NCI-H1694 treated with DMSO at 0.1 percent for 48 hours (cell line): Measurements from ENCODE around the gene BEX3.
A peak's percentile ranks its signal among the peaks of the same experiment; 100 is the strongest.
"Not testable (repeated sequence)": the region's sequence is repeated elsewhere in the genome, so short reads cannot be mapped to it uniquely, and the experiment has no call there.

ENCODE experiments used
- DNase-seq: peaks from one replicate; lab custom pipeline; 2025; lab: John Stamatoyannopoulos, UW

The BEX3 gene

DNA sequence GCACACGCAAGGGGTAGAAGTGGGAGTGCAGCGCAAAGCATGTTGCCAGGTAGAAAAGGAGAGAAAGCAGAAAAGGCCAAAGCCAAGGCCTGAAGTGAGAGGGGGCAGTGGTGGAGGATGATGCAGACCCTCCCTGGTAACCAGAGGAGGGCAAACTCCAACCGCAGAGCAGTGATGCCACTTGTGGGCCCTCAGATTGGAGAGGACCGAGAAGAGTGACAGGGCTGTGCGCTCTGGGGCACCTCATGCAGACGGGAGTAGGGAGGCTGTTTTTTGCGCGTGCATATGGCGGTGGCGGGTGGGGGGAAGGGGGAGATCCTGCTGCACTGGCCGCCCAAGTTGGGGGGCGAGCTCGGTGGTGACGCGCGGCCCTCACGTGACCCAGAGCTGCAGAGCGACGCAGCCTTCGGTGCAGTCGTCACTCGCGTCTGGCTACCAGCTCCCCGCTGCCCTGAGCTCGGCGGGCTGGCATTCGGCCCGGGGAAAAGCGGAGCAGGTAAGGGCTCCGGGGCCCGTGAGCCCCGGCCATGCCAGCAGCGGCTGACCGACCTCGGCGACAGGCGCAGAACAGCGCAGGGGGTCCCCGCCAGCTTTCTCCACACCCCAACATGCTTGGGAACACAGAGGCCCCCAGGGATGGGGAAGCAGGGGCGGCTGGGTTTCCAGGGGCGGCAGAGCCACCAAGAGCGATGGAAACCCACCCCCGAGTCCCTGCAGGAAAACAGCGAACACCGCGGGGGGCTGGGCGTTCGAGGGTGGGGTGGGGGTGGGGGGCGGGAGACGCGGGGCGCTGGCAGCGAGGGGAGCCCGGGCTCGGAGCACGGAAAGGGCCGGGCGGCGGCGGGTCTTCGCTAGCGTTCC lies at the start of gene BEX3:
TSS of gene BEX3 (plus strand) at position 421 of the 861 bp plus-strand sequence. CDS start 984 bp downstream, outside the sequence.
- DNase-seq: peak; percentile 73

- DNase-seq: no peak
Observed at GRCh38 chrX:103329991-103330390, 46.3 kb upstream of the BEX3 start, which contains the start of gene TCEAL7. Gene TCEAL7, plus strand, starts transcription at chrX:103330239. Its CDS starts 1,165 bp downstream, at chrX:103331404.

GRCh38 chrX:103330681-103331288 lies 45.6 kb upstream of the BEX3 start:
- DNase-seq: no peak

- no peak for DNase-seq
Observed at GRCh38 chrX:103338663-103339062, 37.7 kb upstream of the BEX3 start.

DNA sequence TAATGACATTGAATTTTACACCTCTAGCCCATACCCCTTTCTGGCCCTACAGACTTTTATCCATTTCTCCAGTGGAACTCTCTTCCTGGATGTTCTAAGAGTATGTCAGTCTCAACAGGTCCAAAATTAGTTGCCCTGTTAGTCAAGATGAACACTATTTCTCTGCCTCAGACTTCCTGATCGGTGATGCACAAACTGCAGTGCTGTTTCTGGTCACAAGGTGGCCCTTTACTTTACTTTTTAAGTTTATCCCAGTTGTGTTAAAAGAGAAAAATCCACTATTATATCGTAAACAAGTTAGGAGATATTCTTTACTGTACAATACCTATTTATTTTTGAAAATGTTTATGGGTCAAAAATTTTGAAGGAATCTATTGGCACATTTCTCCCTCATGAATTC lies 33.2 kb upstream of the BEX3 start:
- DNase-seq: peak; percentile 6

- DNase-seq: peak; percentile 0
Observed at GRCh38 chrX:103344606-103345005, 31.7 kb upstream of the BEX3 start.

DNA sequence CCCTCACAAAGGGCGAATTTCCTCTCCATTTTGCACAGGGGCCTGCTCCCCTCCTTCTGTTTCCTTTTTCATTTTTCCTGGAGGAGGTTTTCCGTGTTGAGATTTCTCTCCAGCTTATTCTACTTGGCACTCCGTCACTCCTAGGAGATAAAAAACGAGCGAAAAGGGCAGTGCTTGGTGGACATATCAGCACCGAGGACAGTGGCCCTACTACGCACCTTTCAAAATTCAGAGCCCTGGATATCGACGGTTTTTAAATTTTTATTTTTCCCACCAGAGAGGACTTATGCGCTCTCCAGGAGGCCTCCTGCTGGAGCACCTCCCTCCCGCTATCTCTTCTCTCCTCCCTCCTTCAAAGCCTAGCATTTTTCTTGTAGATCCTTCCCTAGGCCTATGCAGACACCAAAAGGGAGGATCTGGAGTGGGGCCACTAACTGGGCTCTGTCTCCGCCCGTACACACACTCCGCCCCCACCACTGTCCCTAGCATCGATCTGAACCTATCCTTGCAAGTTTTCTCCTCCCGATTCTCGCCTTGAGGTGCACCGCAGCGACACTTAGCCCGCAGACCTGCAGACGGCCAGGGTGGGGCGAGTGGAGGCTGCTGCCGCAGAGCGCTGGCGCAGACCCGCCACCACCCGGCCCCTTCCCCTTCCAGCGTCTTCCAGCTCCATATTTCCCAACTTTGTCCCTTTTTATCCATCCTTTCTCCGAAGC lies 28.5 kb upstream of the BEX3 start:
- DNase-seq: no peak

- peak; percentile 81 for DNase-seq
Observed at GRCh38 chrX:103356130-103356798, 20.1 kb upstream of the BEX3 start, which contains the start of gene TCEAL9. Gene TCEAL9, plus strand, starts transcription at chrX:103356506. Its CDS starts 1,179 bp downstream, at chrX:103357685.

DNA sequence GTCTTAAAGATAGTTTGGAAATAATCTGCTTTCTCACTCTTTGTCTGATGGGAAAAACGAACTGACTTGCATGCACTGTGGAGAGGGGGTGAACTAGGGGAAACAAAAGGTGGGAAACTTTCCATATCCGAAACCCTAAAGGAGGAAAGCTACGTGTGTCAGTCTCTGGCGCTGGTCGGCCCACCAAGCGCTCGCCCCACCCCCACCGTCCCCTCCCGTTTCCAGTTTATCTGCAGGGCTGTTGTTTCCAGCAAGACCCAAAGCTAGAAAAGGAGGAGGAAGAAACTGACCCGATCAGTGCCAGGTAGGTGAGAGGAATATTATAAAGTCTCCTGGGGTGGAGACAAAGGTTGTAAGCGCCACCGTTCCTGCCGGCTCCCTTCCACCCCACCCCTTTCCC lies 19.5 kb upstream of the BEX3 start:
- DNase-seq: no peak

- DNase-seq: no peak
Observed at GRCh38 chrX:103357871-103358270, 18.5 kb upstream of the BEX3 start.

- not testable (repeated sequence) for DNase-seq
Observed at GRCh38 chrX:103359605-103360004, 16.7 kb upstream of the BEX3 start.

GRCh38 chrX:103360092-103360491 lies 16.2 kb upstream of the BEX3 start:
- no peak for DNase-seq

- DNase-seq: no peak
Observed at GRCh38 chrX:103360916-103361315, 15.4 kb upstream of the BEX3 start.

- no peak for DNase-seq
Observed at GRCh38 chrX:103361798-103362197, 14.5 kb upstream of the BEX3 start.

- DNase-seq: no peak
Observed at GRCh38 chrX:103362474-103362873, 13.9 kb upstream of the BEX3 start.

DNA sequence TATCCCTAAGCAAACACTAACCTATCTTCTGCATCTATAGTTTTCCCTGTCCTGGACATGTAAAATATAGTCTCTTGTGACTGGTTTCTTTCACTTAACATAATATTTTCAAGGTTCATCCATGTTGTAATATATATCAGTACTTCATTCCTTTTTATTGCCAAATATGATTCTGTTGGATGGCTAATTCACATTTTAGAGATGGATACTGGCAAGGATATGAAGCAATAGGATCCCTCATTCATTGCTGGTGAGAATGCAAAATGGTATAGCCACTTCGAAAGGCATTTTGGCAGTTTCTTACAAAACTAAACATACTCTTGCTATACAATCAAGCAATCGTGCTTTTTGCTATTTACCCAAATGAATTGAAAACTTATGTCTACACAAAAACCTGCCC lies 13.3 kb upstream of the BEX3 start:
- DNase-seq: no peak

GRCh38 chrX:103367502-103367901 lies 8.8 kb upstream of the BEX3 start:
- no peak for DNase-seq

GRCh38 chrX:103369479-103369878 lies 6.9 kb upstream of the BEX3 start:
- DNase-seq: no peak

GRCh38 chrX:103372886-103373285 lies 3.5 kb upstream of the BEX3 start:
- DNase-seq: no peak

GRCh38 chrX:103373581-103373980 lies 2.8 kb upstream of the BEX3 start:
- DNase-seq: no peak

GRCh38 chrX:103376979-103377324 lies 614 bp downstream of the BEX3 start:
- DNase-seq: peak; percentile 28

DNA sequence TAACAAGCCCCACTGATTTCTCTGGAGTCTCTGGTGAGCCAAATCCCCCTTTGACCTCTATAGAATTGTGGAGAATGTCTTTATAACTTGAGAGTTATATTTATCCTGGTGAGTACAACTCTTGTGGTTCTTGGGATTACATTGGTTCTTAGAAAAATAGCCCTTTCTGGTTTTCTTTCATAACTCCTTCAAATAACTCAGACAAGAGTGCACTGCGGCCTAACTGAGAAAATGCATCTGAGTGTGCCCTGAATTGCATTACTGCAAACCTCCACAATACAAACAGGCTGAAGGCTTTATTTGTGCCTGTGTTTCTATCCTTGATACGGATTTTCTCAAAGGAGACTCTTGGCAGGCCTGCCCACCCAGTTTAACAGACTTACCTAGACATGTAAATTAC lies 2.7 kb downstream of the BEX3 start:
- no peak for DNase-seq
